K562 (cell line): ENCODE results near the gene EFHD2. TPM values are rescaled to one million over a fixed set of nuclear protein-coding genes. Genes with fewer than 3 reads are reported as not detected.

Source experiments
- ATAC-seq: fragments of 200-7000 bp; cut with Tn5 transposase; 3 replicates; pipeline ENCODE4 v1.9.1; 2020; ENCODE audit warnings: moderate library complexity
- BruUV-seq: library from RNA; stranded (reverse); fragments of 400-500 nt; replicated peaks from 2 replicates; lab custom pipeline; 2021; lab: Mats Ljungman, UMichigan
- CTCF ChIA-PET: fragments of 300-600 bp; formaldehyde crosslinking; extraction: SDS; loops from one replicate; lab custom pipeline; 2021; ENCODE audit warnings: low intra/inter-chr PET ratio; lab: Yijun Ruan, JAX
- POLR2A ChIA-PET: fragments of 300-600, 350-650 bp; sonication (Branson Sonifier 250); formaldehyde crosslinking; extraction: SDS; loops from one replicate; lab custom pipeline; 2021; ENCODE audit warnings: antibody characterized with exemption, inconsistent platforms; lab: Yijun Ruan, JAX
- DNase-seq, 4 experiments: peaks; one replicate each; pipeline versions ENCODE4 v3.0.0 to v3.0.0-alpha.2; 2011 to 2018; ENCODE audit warnings: low spot score in 3 of 4, mixed read lengths in 3 of 4; ENCODE audit errors: extremely low read depth in 1 of 4
- FAIRE-seq: peaks from 2 replicates; lab custom pipeline; 2011; peaks lifted over from hg19 to GRCh38; lab: Jason Lieb, UNC
- H2AFZ ChIP-seq: 2 replicates; pipeline ENCODE4 v1.6.0; 2011; ENCODE audit warnings: low read depth, low read length, control low read depth, inconsistent platforms
- H3K27ac ChIP-seq: fragments of 200-600 bp; 3 replicates; pipeline ENCODE4 v1.8.0; 2011; ENCODE audit warnings: low read depth, mild to moderate bottlenecking, control low read depth, inconsistent platforms, low read length, moderate library complexity, mixed read lengths; ENCODE audit errors: extremely low read depth
- H3K27me3 ChIP-seq, 2 experiments: fragments of 300-600 bp in 1 of 2; 2 replicates in 1 of 2; 3 replicates in 1 of 2; pipeline versions ENCODE4 v1.6.0 to v1.8.0; 2011; ENCODE audit warnings: inconsistent platforms in 2 of 2, low read length in 2 of 2, mild to moderate bottlenecking in 1 of 2, mixed read lengths in 1 of 2, moderate library complexity in 1 of 2; ENCODE audit not compliant: control insufficient read depth in 2 of 2, insufficient read depth in 2 of 2
- H3K36me3 ChIP-seq: fragments of 300-600 bp; 3 replicates; pipeline ENCODE4 v1.8.0; 2011; ENCODE audit warnings: mild to moderate bottlenecking, low read length, inconsistent platforms; ENCODE audit not compliant: control insufficient read depth, insufficient read depth
- H3K4me1 ChIP-seq, 2 experiments: fragments of 200-600 bp in 1 of 2; replicated peaks in 1 of 2; 2 replicates in 1 of 2; 3 replicates in 1 of 2; pipeline versions ENCODE4 v1.5.1 to v1.8.0; 2011; ENCODE audit warnings: inconsistent platforms in 2 of 2, low read length in 2 of 2, mild to moderate bottlenecking in 1 of 2, mixed read lengths in 1 of 2, moderate library complexity in 1 of 2; ENCODE audit not compliant: control insufficient read depth in 2 of 2, insufficient read depth in 2 of 2
- H3K4me2 ChIP-seq: 2 replicates; pipeline ENCODE4 v1.6.1; 2011; ENCODE audit warnings: low read length, control low read depth, inconsistent platforms, mixed read lengths; ENCODE audit not compliant: insufficient read depth
- H3K4me3 ChIP-seq: fragments of 200-600 bp; sonication (generic), shearing (Covaris generic); 2 replicates; pipeline ENCODE4 v1.5.1; 2016; ENCODE audit warnings: control low read depth, inconsistent platforms
- H3K79me2 ChIP-seq: fragments of 200-600 bp; 3 replicates; pipeline ENCODE4 v1.8.0; 2011; ENCODE audit warnings: low read length, inconsistent platforms; ENCODE audit not compliant: control insufficient read depth, insufficient read depth
- H3K9ac ChIP-seq, 2 experiments: 2 replicates each; pipeline versions ENCODE4 v1.6.0 to v1.6.1; 2011; ENCODE audit warnings: low read depth in 2 of 2, low read length in 2 of 2, control low read depth in 1 of 2, inconsistent platforms in 1 of 2, mild to moderate bottlenecking in 1 of 2, mixed read lengths in 1 of 2; ENCODE audit not compliant: insufficient read depth in 1 of 2
- H3K9me1 ChIP-seq: one replicate; pipeline ENCODE4 v1.6.0; 2011; ENCODE audit warnings: inconsistent platforms, mild to moderate bottlenecking, low read length, moderate library complexity; ENCODE audit not compliant: control insufficient read depth, insufficient read depth
- H3K9me3 ChIP-seq: replicated peaks from 2 replicates; pipeline ENCODE4 v1.5.1; 2011; ENCODE audit warnings: low read depth, low read length, inconsistent platforms; ENCODE audit not compliant: control insufficient read depth, insufficient read depth
- H4K20me1 ChIP-seq: replicated peaks from 2 replicates; pipeline ENCODE4 v1.6.1; 2011; ENCODE audit warnings: low read length, inconsistent platforms, mixed read lengths; ENCODE audit not compliant: control insufficient read depth, insufficient read depth
- ARNT ChIP-seq, 2 experiments: fragments of 450-650 bp; IDR thresholded peaks; 2 replicates each; pipeline ENCODE4 v1.6.1; 2016; ENCODE audit warnings: mild to moderate bottlenecking in 1 of 2
- BRCA1 ChIP-seq, 2 experiments: fragments of 450-650 bp in 1 of 2; sonication (generic) in 1 of 2; formaldehyde crosslinking in 1 of 2; IDR thresholded peaks; 2 replicates each; pipeline versions ENCODE4 v1.5.0 to v1.6.1; 2017 to 2020; ENCODE audit warnings: mild to moderate bottlenecking in 1 of 2, missing genetic modification reagents in 1 of 2
- E2F4 ChIP-seq: sonication (generic); formaldehyde crosslinking; IDR thresholded peaks from 2 replicates; pipeline ENCODE4 v1.8.0; 2022; ENCODE audit warnings: mild to moderate bottlenecking, low read depth, missing genetic modification reagents
- HNRNPK ChIP-seq: fragments of 200-400 bp; formaldehyde crosslinking; IDR thresholded peaks from one replicate; pipeline ENCODE4 v1.6.1; 2018; ENCODE audit warnings: mild to moderate bottlenecking, low read depth, low read length; ENCODE audit not compliant: poor library complexity, severe bottlenecking
- HNRNPL ChIP-seq: fragments of 200-400 bp; formaldehyde crosslinking; IDR thresholded peaks from 2 replicates; pipeline ENCODE4 v1.6.1; 2017; ENCODE audit warnings: low read depth, mild to moderate bottlenecking, low read length
- KDM4B ChIP-seq, 2 experiments: fragments of 450-650 bp in 1 of 2; sonication (generic) in 1 of 2; IDR thresholded peaks; 2 replicates each; pipeline ENCODE4 v1.6.1; 2016 to 2017; ENCODE audit warnings: borderline replicate concordance in 2 of 2, antibody characterized with exemption in 1 of 2, low read depth in 1 of 2, mild to moderate bottlenecking in 1 of 2
- MAFG ChIP-seq: fragments of 450-650 bp; conservative IDR thresholded peaks from 2 replicates; pipeline ENCODE4 v1.6.1; 2016; ENCODE audit warnings: missing genetic modification characterization, missing compliant biosample characterization
- MYNN ChIP-seq, 2 experiments: sonication (generic); formaldehyde crosslinking in 1 of 2; IDR thresholded peaks; 2 replicates each; pipeline versions ENCODE4 v1.5.0 to v1.6.1; 2016 to 2020; ENCODE audit warnings: antibody characterized with exemption in 1 of 2, missing genetic modification reagents in 1 of 2
- NR1H2 ChIP-seq: sonication (generic); formaldehyde crosslinking; IDR thresholded peaks from 2 replicates; pipeline ENCODE4 v1.4.0; 2020; ENCODE audit warnings: mild to moderate bottlenecking, missing genetic modification reagents
- RBM25 ChIP-seq: fragments of 200-400 bp; formaldehyde crosslinking; IDR thresholded peaks from 2 replicates; pipeline ENCODE4 v1.6.1; 2018; ENCODE audit warnings: low read length, low read depth, moderate library complexity; ENCODE audit not compliant: severe bottlenecking
- RBM39 ChIP-seq: fragments of 200-400 bp; formaldehyde crosslinking; optimal IDR thresholded peaks from 2 replicates; pipeline ENCODE3; 2018; ENCODE audit warnings: low read depth, low read length
- SETDB1 ChIP-seq: IDR thresholded peaks from one replicate; pipeline ENCODE4 v1.6.1; 2012; ENCODE audit warnings: low read length, control low read depth, inconsistent platforms
- SIN3A ChIP-seq, 2 experiments: fragments of 150-350 bp in 1 of 2; IDR thresholded peaks; 2 replicates each; pipeline ENCODE4 v1.6.1; 2011 to 2016; ENCODE audit warnings: borderline replicate concordance in 2 of 2, low read depth in 2 of 2, low read length in 2 of 2, mild to moderate bottlenecking in 2 of 2, moderate library complexity in 2 of 2; ENCODE audit not compliant: control insufficient read depth in 1 of 2
- TFAP4 ChIP-seq: sonication (generic); formaldehyde crosslinking; IDR thresholded peaks from 2 replicates; pipeline ENCODE4 v1.8.0; 2022; ENCODE audit warnings: missing genetic modification reagents, mild to moderate bottlenecking, moderate library complexity, borderline replicate concordance
- TGIF2 ChIP-seq: sonication (generic); formaldehyde crosslinking; IDR thresholded peaks from 2 replicates; pipeline ENCODE4 v1.8.1; 2022; ENCODE audit warnings: mild to moderate bottlenecking, missing genetic modification reagents, moderate library complexity
- THRAP3 ChIP-seq: fragments of 450-650 bp; IDR thresholded peaks from 2 replicates; pipeline ENCODE4 v1.6.1; 2016; ENCODE audit warnings: mild to moderate bottlenecking, inconsistent platforms, borderline replicate concordance
- ZC3H11A ChIP-seq: IDR thresholded peaks from 2 replicates; pipeline ENCODE4 v1.6.1; 2012; ENCODE audit warnings: low read depth, low read length, improper control_type of control experiment
- ZFX ChIP-seq: sonication (generic); formaldehyde crosslinking; IDR thresholded peaks from 2 replicates; pipeline ENCODE4 v1.8.0; 2022; ENCODE audit warnings: mild to moderate bottlenecking, missing genetic modification reagents, moderate library complexity
- ZKSCAN1 ChIP-seq: fragments of 150-350 bp; IDR thresholded peaks from 2 replicates; pipeline ENCODE4 v1.6.1; 2016; ENCODE audit warnings: low read depth, low read length
- ZNF140 ChIP-seq: fragments of 250-450 bp; sonication (Bioruptor Pico); IDR thresholded peaks from 2 replicates; pipeline ENCODE4 v1.8.0; 2021; ENCODE audit warnings: moderate library complexity, mild to moderate bottlenecking, inconsistent platforms
- ZNF282 ChIP-seq: sonication (generic); formaldehyde crosslinking; IDR thresholded peaks from 2 replicates; pipeline ENCODE4 v1.8.1; 2023; ENCODE audit warnings: missing genetic modification reagents
- WGBS: fragments of 100-300 bp; shearing (Covaris generic); methylation state at CpG from one replicate; pipeline ENCODE4 v1.1.6; 2016; ENCODE audit warnings: low coverage, mixed read lengths; ENCODE audit not compliant: insufficient coverage; ENCODE audit errors: missing lambda C conversion rate; 5-methylcytosine and 5-hydroxymethylcytosine counted together
- in situ Hi-C: fragments of 300-500 bp; cut with MboI; formaldehyde crosslinking; loops from 4 replicates; pipeline ENCODE4 v1.15.0; 2018; ENCODE audit warnings: inconsistent platforms, mixed read lengths
- intact Hi-C: fragments of 100-400 bp; cut with micrococcal nuclease; formaldehyde crosslinking; loops from 2 replicates; pipeline ENCODE4 v1.14.2; 2022
- polyA plus RNA-seq, 8 experiments: library from polyadenylated mRNA; depleted of rRNA in 4 of 8; stranded (reverse) in 5 of 8; unstranded in 3 of 8; fragments of >200 nt; fragmentation: Nextera tagmentation in 2 of 8; fragmentation: Illumina TruSeq in 1 of 8; extraction: Ambion mirVana in 2 of 8; extraction: Trizol in 1 of 8; gene quantifications; 2 replicates each; pipeline versions ENCODE4 v1.2.1 to v1.2.3, GENCODE V29; 2011 to 2014; ENCODE audit warnings: inconsistent platforms in 1 of 8, missing spikeins in 1 of 8
- total RNA-seq, 7 experiments: library from RNA; depleted of rRNA in 6 of 7; stranded (reverse); fragments of >200 nt in 6 of 7; fragmentation: Illumina TruSeq in 2 of 7; extraction: Trizol in 2 of 7; gene quantifications; 2 replicates each; pipeline versions ENCODE4 v1.2.1 to v1.2.3, GENCODE V29; 2011 to 2021; ENCODE audit warnings: low replicate concordance in 1 of 7

The EFHD2 gene
- total and polyA plus RNA-seq, 9 of the 15 experiments (the other 6 are each of a cell fraction or from before 2014, with no cell fraction given) = 1.7 to 73.5 (median 25.2) TPM

GRCh38 chr1:15410223-15410883 lies 665 bp downstream of the EFHD2 start:
- FAIRE-seq (no peak), ATAC-seq (no peak), DNase-seq (peak in 2 of 4 experiments; percentile 64 to 69)
- peak overlapping the region; percentile 74 for H3K27ac ChIP-seq
- peaks cover 9% of the 10 kb centered on the region for H4K20me1 ChIP-seq
- no peaks in the 10 kb centered on the region for H3K9me3 ChIP-seq
- H3K27me3 ChIP-seq = peaks cover 3 to 11% of the 10 kb centered on the region in 2 experiments; a peak in 4 of 5 replicates
- no TSS peak for BruUV-seq
- no peaks in the 10 kb centered on the region for H3K9me1 ChIP-seq
- intact Hi-C loops (no loop called here), in situ Hi-C loops (no loop called here)
- ChIA-PET CTCF (no interaction called here), POLR2A (interaction anchor here (1.0 kb wide), 1 partner anchor 10 kb away, joined by 4 read pairs; no protein-coding TSS in a partner anchor)
- H3K4me3 ChIP-seq = peak overlapping the region; percentile 87
- peaks cover 21 to 45% of the 10 kb centered on the region in 2 experiments; a peak in 4 of 5 replicates for H3K4me1 ChIP-seq
- 3% methylated on average over 28 of the region's 53 CpGs for WGBS
- peak overlapping the region; percentile 82 for H3K4me2 ChIP-seq
- H3K9ac ChIP-seq = peak overlapping the region; percentile 64 to 95
- H3K79me2 ChIP-seq = peaks cover 29% of the 10 kb centered on the region
- peak overlapping the region; percentile 66 for H2AFZ ChIP-seq
- peaks cover 27% of the 10 kb centered on the region for H3K36me3 ChIP-seq
- TF ChIP-seq SETDB1 (no peak), HNRNPK (no peak), BRCA1 (IDR thresholded peaks at IDR 0.05) (no peak), BRCA1 (CRISPR knock-in tag; IDR thresholded peaks at IDR 0.05) (no peak), RBM39 (no peak), ARNT (IDR thresholded peaks at IDR 0.05) (no peak), KDM4B (IDR thresholded peaks at IDR 0.05; ENCODE audit: borderline replicate concordance in 2 of 2, low read depth in 1 of 2) (no peak), ZNF282 (CRISPR knock-in tag) (0 out of 2 replicates have a peak, but pooled peaks have one; percentile 3), RBM25 (no peak), NR1H2 (0 out of 2 replicates have a peak, but pooled peaks have one; percentile 10), MYNN (IDR thresholded peaks at IDR 0.05) (no peak), MYNN (CRISPR knock-in tag; IDR thresholded peaks at IDR 0.05) (no peak), E2F4 (CRISPR knock-in tag) (no peak), SIN3A (IDR thresholded peaks at IDR 0.05; ENCODE audit: borderline replicate concordance in 2 of 2, control insufficient read depth in 1 of 2, low read depth in 2 of 2, low read length in 2 of 2) (no peak), ZKSCAN1 (no peak), TFAP4 (CRISPR knock-in tag) (peak; percentile 12; the same call in 1 of the 2 replicates), ZC3H11A (no peak), THRAP3 (no peak), MAFG (no peak), ZNF140 (no peak), HNRNPL (0 out of 2 replicates have a peak, but pooled peaks have one; percentile 12), TGIF2 (CRISPR knock-in tag) (no peak), ZFX (0 out of 2 replicates have a peak, but pooled peaks have one; percentile 11)
